WTC11 (cell line): Measurements from ENCODE around the gene ZNF646. TPM values are rescaled to one million over a fixed set of nuclear protein-coding genes. Genes with fewer than 3 reads are reported as not detected.

Experiments
- ATAC-seq: fragments of 200-7000 bp; cut with Tn5 transposase; 2 replicates; pipeline ENCODE4 v1.10.0; 2021; ENCODE audit warnings: mild to moderate bottlenecking, moderate library complexity
- CTCF ChIA-PET: fragments of 300-600 bp; sonication (Branson Sonifier 250); formaldehyde crosslinking; loops from one replicate; lab custom pipeline; 2021; ENCODE audit warnings: antibody characterized with exemption; lab: Charles Lee
- POLR2A ChIA-PET: fragments of 350-600 bp; sonication (Branson Sonifier 250); formaldehyde crosslinking; loops from one replicate; lab custom pipeline; 2021; ENCODE audit warnings: antibody characterized with exemption; lab: Charles Lee
- DNase-seq: peaks from one replicate; pipeline ENCODE4 v3.0.0; 2021; ENCODE audit warnings: low spot score
- H3K27ac Mint-ChIP-seq: 2 replicates; pipeline ENCODE4 v1.8.0; 2021; ENCODE audit warnings: mixed read lengths
- H3K27me3 Mint-ChIP-seq: 2 replicates; pipeline ENCODE4 v1.8.0; 2021; ENCODE audit warnings: low read depth, mild to moderate bottlenecking, moderate library complexity, mixed read lengths
- H3K36me3 Mint-ChIP-seq: 2 replicates; pipeline ENCODE4 v1.8.0; 2021; ENCODE audit warnings: mixed read lengths
- H3K4me1 Mint-ChIP-seq: 2 replicates; pipeline ENCODE4 v1.8.0; 2022; ENCODE audit warnings: mixed read lengths
- H3K4me3 Mint-ChIP-seq: 2 replicates; pipeline ENCODE4 v1.8.0; 2021; ENCODE audit warnings: mild to moderate bottlenecking, moderate library complexity, mixed read lengths
- H3K9me3 Mint-ChIP-seq: 2 replicates; pipeline ENCODE4 v1.8.0; 2021; ENCODE audit warnings: mixed read lengths
- AFF4 ChIP-seq: sonication (generic); formaldehyde crosslinking; IDR thresholded peaks from 2 replicates; pipeline ENCODE4 v1.8.1; 2023; ENCODE audit warnings: mild to moderate bottlenecking, missing genetic modification reagents, borderline replicate concordance
- ATF1 ChIP-seq: sonication (generic); formaldehyde crosslinking; IDR thresholded peaks from 2 replicates; pipeline ENCODE4 v1.8.1; 2023; ENCODE audit warnings: mild to moderate bottlenecking, moderate library complexity, missing genetic modification reagents
- CDX4 ChIP-seq: fragments of 250-450 bp; sonication (Bioruptor Pico); IDR thresholded peaks from 2 replicates; pipeline ENCODE4 v1.9.0; 2021; ENCODE audit warnings: moderate library complexity, mild to moderate bottlenecking, inconsistent platforms, borderline replicate concordance
- E2F5 ChIP-seq: sonication (generic); formaldehyde crosslinking; IDR thresholded peaks from 2 replicates; pipeline ENCODE4 v1.8.1; 2022; ENCODE audit warnings: mild to moderate bottlenecking, moderate library complexity, missing genetic modification reagents
- ELF4 ChIP-seq: sonication (generic); formaldehyde crosslinking; IDR thresholded peaks from 2 replicates; pipeline ENCODE4 v1.8.1; 2022; ENCODE audit warnings: low read depth, mild to moderate bottlenecking, moderate library complexity, missing genetic modification reagents
- ESRRA ChIP-seq: sonication (generic); formaldehyde crosslinking; IDR thresholded peaks from 2 replicates; pipeline ENCODE4 v1.8.1; 2022; ENCODE audit warnings: mild to moderate bottlenecking, missing genetic modification reagents, borderline replicate concordance
- FOXK1 ChIP-seq: sonication (generic); formaldehyde crosslinking; IDR thresholded peaks from 2 replicates; pipeline ENCODE4 v1.8.0; 2022; ENCODE audit warnings: mild to moderate bottlenecking, moderate library complexity, missing genetic modification reagents
- GRHL2 ChIP-seq: fragments of 250-450 bp; sonication (Bioruptor Pico); IDR thresholded peaks from 2 replicates; pipeline ENCODE4 v1.8.0; 2022; ENCODE audit warnings: mild to moderate bottlenecking, moderate library complexity; ENCODE audit not compliant: insufficient replicate concordance, severe bottlenecking
- HMGA2 ChIP-seq: fragments of 250-450 bp; sonication (Bioruptor Pico); IDR thresholded peaks from 2 replicates; pipeline ENCODE4 v1.4.0; 2021; ENCODE audit warnings: mild to moderate bottlenecking, moderate library complexity
- IRF1 ChIP-seq: sonication (generic); formaldehyde crosslinking; IDR thresholded peaks from 2 replicates; pipeline ENCODE4 v1.8.0; 2023; ENCODE audit warnings: missing genetic modification reagents
- MLX ChIP-seq: sonication (generic); formaldehyde crosslinking; IDR thresholded peaks from 2 replicates; pipeline ENCODE4 v1.8.1; 2023; ENCODE audit warnings: mild to moderate bottlenecking, missing genetic modification reagents, moderate library complexity
- NFATC4 ChIP-seq: fragments of 250-450 bp; sonication (Bioruptor Pico); IDR thresholded peaks from 2 replicates; pipeline ENCODE4 v1.9.0; 2021; ENCODE audit warnings: mild to moderate bottlenecking
- NFE2L1 ChIP-seq: sonication (generic); formaldehyde crosslinking; IDR thresholded peaks from 2 replicates; pipeline ENCODE4 v1.8.1; 2023; ENCODE audit warnings: missing genetic modification reagents
- NR2C2 ChIP-seq: sonication (generic); formaldehyde crosslinking; IDR thresholded peaks from 2 replicates; pipeline ENCODE4 v1.8.0; 2022; ENCODE audit warnings: mild to moderate bottlenecking, missing genetic modification reagents
- PRDM15 ChIP-seq: sonication (generic); formaldehyde crosslinking; IDR thresholded peaks from 2 replicates; pipeline ENCODE4 v1.8.0; 2022; ENCODE audit warnings: missing genetic modification reagents
- PRRX2 ChIP-seq: fragments of 250-450 bp; sonication (Bioruptor Pico); IDR thresholded peaks from 2 replicates; pipeline ENCODE4 v1.8.0; 2021; ENCODE audit warnings: mild to moderate bottlenecking
- RORB ChIP-seq: fragments of 250-450 bp; sonication (Bioruptor Pico); IDR thresholded peaks from 2 replicates; pipeline ENCODE4 v1.9.0; 2021; ENCODE audit warnings: mild to moderate bottlenecking
- SP1 ChIP-seq: sonication (generic); formaldehyde crosslinking; conservative IDR thresholded peaks from 2 replicates; pipeline ENCODE4 v1.8.1; 2022; ENCODE audit warnings: missing genetic modification reagents
- TCF7 ChIP-seq: sonication (generic); formaldehyde crosslinking; IDR thresholded peaks from 2 replicates; pipeline ENCODE4 v1.8.0; 2022; ENCODE audit warnings: mild to moderate bottlenecking, low read depth, missing genetic modification reagents, moderate library complexity
- TEAD4 ChIP-seq: sonication (generic); formaldehyde crosslinking; IDR thresholded peaks from 2 replicates; pipeline ENCODE4 v1.8.0; 2022; ENCODE audit warnings: mild to moderate bottlenecking, missing genetic modification reagents
- ZMAT4 ChIP-seq: fragments of 250-450 bp; sonication (Bioruptor Pico); IDR thresholded peaks from 2 replicates; pipeline ENCODE4 v1.9.0; 2021; ENCODE audit warnings: mild to moderate bottlenecking
- ZNF317 ChIP-seq: sonication (generic); formaldehyde crosslinking; IDR thresholded peaks from 2 replicates; pipeline ENCODE4 v1.8.1; 2023; ENCODE audit warnings: low read depth, mild to moderate bottlenecking, moderate library complexity, missing genetic modification reagents, borderline replicate concordance
- ZNF671 ChIP-seq: fragments of 250-450 bp; sonication (Bioruptor Pico); IDR thresholded peaks from 2 replicates; pipeline ENCODE4 v1.8.0; 2021; ENCODE audit warnings: mild to moderate bottlenecking
- total RNA-seq: library from RNA; stranded (reverse); gene quantifications from 3 replicates; pipeline ENCODE4 v1.2.3, GENCODE V29; 2021

The ZNF646 gene
- total RNA-seq, 1 experiment from 2014 or later = 29.3 TPM

GRCh38 chr16:31031276-31031675 is 42.9 kb upstream of the ZNF646 start:
- Mint-ChIP-seq H3K9me3 (no peaks in the 10 kb centered on the region), H3K36me3 (no peaks in the 10 kb centered on the region), H3K4me1 (no peaks in the 10 kb centered on the region), H3K27me3 (no peaks in the 10 kb centered on the region; the same call in 1 of the 2 replicates), H3K4me3 (no peak overlapping the region), H3K27ac (no peak overlapping the region)
- DNase-seq (no peak), ATAC-seq (no peak)
- CTCF ChIA-PET = interaction anchor here (0.8 to 1.1 kb wide), 2 partner anchors 11 to 47 kb away, joined by 3 read pairs; no protein-coding TSS in a partner anchor
- no peak for TF ChIP-seq PRDM15 (CRISPR knock-in tag)
- no peak for TF ChIP-seq ZNF671 (CRISPR knock-in tag)
- no peak for TF ChIP-seq SP1 (CRISPR knock-in tag)
- no peak for TF ChIP-seq TCF7 (CRISPR knock-in tag)
- no peak for TF ChIP-seq PRRX2 (CRISPR knock-in tag)
- no peak for TF ChIP-seq ZNF317 (CRISPR knock-in tag)
- no peak for TF ChIP-seq RORB (CRISPR knock-in tag)
- no peak for TF ChIP-seq NR2C2
- TF ChIP-seq ELF4 = no peak
- TF ChIP-seq GRHL2 (CRISPR knock-in tag) = no peak
- TF ChIP-seq ATF1 (CRISPR knock-in tag) = no peak
- POLR2A ChIA-PET = no interaction called here

GRCh38 chr16:31032736-31033708 is 41.2 kb upstream of the ZNF646 start, which contains the start of gene STX4:
TSS of gene STX4 (plus strand) at chr16:31033558. CDS start at chr16:31033806, 248 bp downstream.
- no peaks in the 10 kb centered on the region for H3K36me3 Mint-ChIP-seq
- CTCF ChIA-PET = interaction anchor here (1.0 to 2.7 kb wide), 9 partner anchors 9 to 109 kb away, joined by 3 to 16 read pairs (median 4); partner anchors contain the start of gene HSD3B7
- H3K9me3 Mint-ChIP-seq = no peaks in the 10 kb centered on the region
- DNase-seq (peak; percentile 96), ATAC-seq (peak; percentile 86)
- no peaks in the 10 kb centered on the region for H3K4me1 Mint-ChIP-seq
- H3K27me3 Mint-ChIP-seq = no peaks in the 10 kb centered on the region; the same call in 1 of the 2 replicates
- POLR2A ChIA-PET = interaction anchor here (0.8 to 1.0 kb wide), 2 partner anchors 9 to 49 kb away, joined by 3 read pairs; no protein-coding TSS in a partner anchor
- H3K4me3 Mint-ChIP-seq = peak within 1 kb of the TSS; percentile 90
- H3K27ac Mint-ChIP-seq = peak within 1 kb of the TSS; percentile 70
- TF ChIP-seq MLX (CRISPR knock-in tag) (no peak), ESRRA (CRISPR knock-in tag) (0 out of 2 replicates have a peak, but pooled peaks have one; percentile 71), NFE2L1 (CRISPR knock-in tag) (peak; percentile 91; the same call in 1 of the 2 replicates), SP1 (CRISPR knock-in tag) (peak; percentile 80), NFATC4 (no peak), IRF1 (CRISPR knock-in tag) (peak; percentile 86; the same call in 1 of the 2 replicates), AFF4 (CRISPR knock-in tag) (no peak), E2F5 (CRISPR knock-in tag) (0 out of 2 replicates have a peak, but pooled peaks have one; percentile 56), ZMAT4 (no peak), NR2C2 (no peak), HMGA2 (CRISPR knock-in tag) (no peak), TEAD4 (CRISPR knock-in tag) (no peak), FOXK1 (CRISPR knock-in tag) (peak; percentile 92; the same call in 1 of the 2 replicates), CDX4 (CRISPR knock-in tag) (no peak)
